Gastroesophageal sphincter (tissue), 4 donors: ENCODE data around the gene METTL2A. TPM values are rescaled to one million over a fixed set of nuclear protein-coding genes. Genes with fewer than 3 reads are reported as not detected.
"Not testable (repeated sequence)": the region's sequence is repeated elsewhere in the genome, so short reads cannot be mapped to it uniquely, and the experiment has no call there.

Experiments used
- ATAC-seq: fragments of 150-250 bp; one replicate; pipeline ENCODE4 v1.9.1; 2016; ENCODE audit warnings: mild to moderate bottlenecking, moderate library complexity
- H3K27ac ChIP-seq, 4 donors: fragments of 200-600 bp; sonication (generic) in 3 of 4; 1 replicate in 3 of 4; 2 replicates in 1 of 4; pipeline ENCODE4 v1.5.1; 2016 to 2019
- H3K27me3 ChIP-seq: fragments of 200-600 bp; sonication (generic); one replicate; pipeline ENCODE4 v1.5.1; 2019
- H3K36me3 ChIP-seq, 2 donors: fragments of 200-600 bp; sonication (generic); one replicate each; pipeline ENCODE4 v1.5.1; 2019; ENCODE audit warnings: control low read depth in 1 of 2
- H3K4me1 ChIP-seq, 3 donors: fragments of 200-600 bp; sonication (generic); 1 replicate in 2 of 3; 2 replicates in 1 of 3; pipeline ENCODE4 v1.5.1; 2016 to 2019; ENCODE audit warnings: control low read depth in 2 of 3
- H3K4me3 ChIP-seq, 2 donors: fragments of 200-600 bp; sonication (generic); one replicate each; pipeline ENCODE4 v1.5.1; 2019; ENCODE audit warnings: mild to moderate bottlenecking in 1 of 2, moderate library complexity in 1 of 2
- H3K9me3 ChIP-seq, 3 donors: fragments of 200-600 bp; sonication (generic); one replicate each; pipeline ENCODE4 v1.5.1; 2017 to 2019; ENCODE audit warnings: control low read depth in 2 of 3
- POLR2A ChIP-seq, 2 donors: fragments of 450-650 bp; IDR thresholded peaks; one replicate each; pipeline ENCODE4 v1.6.1; 2017; ENCODE audit warnings: antibody characterized with exemption in 2 of 2, mild to moderate bottlenecking in 2 of 2, moderate library complexity in 1 of 2
- POLR2AphosphoS5 ChIP-seq: sonication (generic); formaldehyde crosslinking; IDR thresholded peaks from one replicate; pipeline ENCODE4 v1.6.1; 2017; ENCODE audit warnings: antibody characterized with exemption
- WGBS, 2 donors: methylation state at CpG; one replicate each; pipeline ENCODE4 v1.1.5; 2018; ENCODE audit warnings: low coverage in 1 of 2; 5-methylcytosine and 5-hydroxymethylcytosine counted together
- total RNA-seq, 4 donors: library from RNA; depleted of rRNA; stranded (reverse); fragments of >200 nt; gene quantifications; one replicate each; pipeline ENCODE4 v1.1.0, GENCODE V29; 2016
- TF ChIP-seq, protein P1 (sequence below), 4 experiments: fragments of 200-600 bp in 2 of 4; fragments of 450-650 bp in 2 of 4; sonication (generic) in 1 of 4; IDR thresholded peaks; one replicate each; pipeline ENCODE4 v1.5.1; 2017 to 2019; ENCODE audit warnings: antibody characterized with exemption in 4 of 4, mild to moderate bottlenecking in 2 of 4, moderate library complexity in 2 of 4

METTL2A gene
- total RNA-seq, 4 donors from 2014 or later, result 12.1 to 18.2 (median 15.9) TPM

DNA sequence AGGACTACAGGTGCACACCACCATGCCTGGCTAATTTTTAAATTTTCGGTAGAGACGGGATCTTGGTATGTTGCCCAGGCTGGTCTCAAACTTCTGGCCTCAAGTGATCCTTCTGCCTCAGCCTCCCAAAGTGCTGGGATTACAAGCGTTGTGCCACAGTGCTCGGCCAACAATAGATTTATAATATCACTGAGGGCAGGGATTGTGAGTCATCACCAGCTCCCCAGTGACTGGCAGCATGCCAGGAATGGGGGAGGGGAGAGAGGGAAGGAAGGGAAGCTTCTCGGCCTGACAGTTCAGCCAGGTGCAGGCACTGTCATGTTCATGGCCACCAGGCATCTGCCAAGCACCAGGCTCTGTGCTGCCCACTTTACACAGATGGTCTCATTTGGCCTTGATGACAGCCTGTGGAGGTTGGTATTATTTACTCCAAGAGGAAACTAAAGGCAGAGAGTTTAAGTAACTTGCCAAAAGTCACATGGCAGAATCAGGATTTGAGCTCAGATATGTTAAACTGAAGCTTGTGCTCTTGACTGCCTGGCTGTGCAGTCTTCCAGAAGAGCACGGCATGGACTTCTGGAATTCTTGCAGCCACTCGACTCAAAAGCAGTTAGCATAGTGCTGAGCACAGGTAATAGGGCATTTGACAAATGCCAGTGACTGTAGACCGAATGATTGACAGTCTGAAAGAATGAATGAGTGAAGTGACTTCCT lies 47.1 kb downstream of the METTL2A start:
- Histone ChIP-seq H3K4me1 (peaks cover 0 to 18% (median 3%) of the 10 kb centered on the region in 3 donors), H3K27ac (peak overlapping the region in 2 of 4 donors; percentile 2 to 51)
- ATAC-seq, H3K27me3 ChIP-seq, H3K4me3 ChIP-seq, H3K9me3 ChIP-seq, H3K36me3 ChIP-seq: not testable (repeated sequence)
- TF ChIP-seq POLR2AphosphoS5, result peak; percentile 43
- 0 to 51% methylated on average over 2 to 3 of the region's 8 CpGs for WGBS, 2 donors

DNA sequence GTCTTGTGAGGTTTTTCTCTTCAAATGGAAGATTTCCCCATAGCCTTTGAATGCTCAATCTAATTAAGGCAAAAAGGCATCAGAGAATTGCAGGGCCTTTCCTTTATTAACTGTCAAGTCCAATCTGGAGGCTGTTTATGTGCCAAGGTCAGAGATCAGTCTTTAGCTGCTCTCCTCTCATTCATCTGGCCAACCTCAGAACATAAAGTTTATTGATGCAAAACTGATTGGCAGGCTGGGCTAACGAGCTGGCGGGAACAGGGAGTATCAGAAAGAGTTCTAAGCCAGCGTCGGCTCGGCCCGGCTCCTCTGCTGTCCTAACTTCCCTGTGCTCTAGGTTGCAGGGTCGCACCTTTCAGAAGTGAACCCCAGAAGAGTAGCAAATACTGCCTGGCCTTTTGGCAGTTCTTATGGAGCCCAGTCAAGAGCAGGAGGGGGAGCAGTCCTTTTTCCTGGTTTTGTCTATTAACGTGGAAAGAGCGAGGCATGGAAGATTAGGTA lies 47.7 kb downstream of the METTL2A start:
- WGBS, 2 donors, result 39% methylated on average over 6 of the region's 9 CpGs; no CpG with 5 or more reads in 1 of the 2 donors
- H3K27ac ChIP-seq, H3K4me3 ChIP-seq, H3K9me3 ChIP-seq, H3K27me3 ChIP-seq, ATAC-seq, H3K36me3 ChIP-seq: not testable (repeated sequence)
- peaks cover 0 to 19% (median 3%) of the 10 kb centered on the region in 3 donors for H3K4me1 ChIP-seq

DNA sequence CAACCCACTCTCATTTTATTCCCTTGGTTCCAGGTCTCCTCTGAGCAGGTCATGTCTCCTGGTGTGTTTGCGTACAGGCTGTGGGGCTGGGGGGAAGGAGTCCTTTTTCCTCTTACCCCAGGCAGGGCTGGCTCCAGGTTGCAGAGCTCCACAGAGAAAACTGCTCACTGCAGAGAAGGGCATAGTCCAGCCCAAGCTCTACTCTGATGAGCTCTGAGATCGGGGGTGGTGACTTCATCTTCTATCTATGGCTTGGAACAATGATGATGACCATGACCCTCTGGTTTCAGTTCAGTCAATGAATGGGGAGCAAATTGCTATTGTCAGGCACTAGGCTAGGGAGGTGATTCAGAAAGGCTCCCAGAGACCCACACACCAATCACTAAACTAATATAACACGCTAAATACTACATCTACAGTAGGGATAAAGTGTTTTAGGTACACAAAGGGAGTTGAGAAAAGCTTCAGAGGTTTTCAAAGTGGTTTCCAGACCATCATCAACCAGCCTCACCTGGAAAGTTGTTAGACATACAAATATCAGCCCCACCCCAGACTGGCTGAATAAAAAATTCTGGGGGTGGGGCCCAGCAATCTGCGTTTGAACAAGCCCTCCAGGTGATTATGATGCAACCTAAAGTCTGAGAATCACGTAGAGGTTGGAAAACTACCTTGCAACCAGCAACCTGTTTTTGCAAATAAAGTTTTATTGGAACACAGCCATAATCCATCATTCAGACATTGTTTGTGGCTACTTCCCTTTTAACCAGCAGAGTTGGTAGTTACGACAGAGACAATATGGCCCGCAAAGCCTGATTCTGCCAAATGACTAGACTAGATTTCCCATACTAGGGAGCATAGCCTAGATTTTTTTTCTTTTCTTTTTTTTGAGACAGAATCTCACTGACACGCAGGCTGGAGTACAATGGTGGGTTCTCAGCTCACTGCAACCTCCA lies 49.6 kb downstream of the METTL2A start:
- not testable (repeated sequence) for H3K27ac ChIP-seq, H3K27me3 ChIP-seq, H3K9me3 ChIP-seq, ATAC-seq, H3K36me3 ChIP-seq, H3K4me3 ChIP-seq
- peaks cover 0 to 32% (median 8%) of the 10 kb centered on the region in 3 donors for H3K4me1 ChIP-seq
- 80 to 87% methylated on average over 1 to 6 of the region's 8 CpGs for WGBS, 2 donors

DNA sequence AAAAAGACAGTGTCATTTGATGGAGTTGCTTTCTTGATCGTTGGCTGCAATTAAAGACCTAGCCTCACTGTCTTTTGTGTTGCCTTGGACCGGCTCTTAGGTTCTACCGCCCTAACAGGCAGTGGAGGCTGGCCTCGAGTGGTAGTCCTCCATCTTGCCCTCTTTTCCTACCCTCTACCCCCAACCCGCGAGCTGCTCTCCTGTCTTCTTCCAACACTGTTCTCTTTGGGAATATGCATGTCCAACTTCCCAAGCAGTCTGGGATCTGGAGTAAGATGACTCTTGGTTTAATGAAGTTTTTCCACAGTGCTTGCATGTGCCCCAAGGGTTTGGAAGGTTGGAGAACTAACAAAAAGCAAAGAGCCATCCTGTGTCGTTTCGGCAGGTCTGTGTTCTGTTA lies 53.4 kb downstream of the METTL2A start:
- H3K27ac ChIP-seq, result peak overlapping the region in 3 of 4 donors; percentile 97 to 99 (median 98)
- not testable (repeated sequence) for ATAC-seq, H3K9me3 ChIP-seq, H3K36me3 ChIP-seq, H3K27me3 ChIP-seq
- H3K4me1 ChIP-seq, result peaks cover 0 to 38% (median 11%) of the 10 kb centered on the region in 3 donors
- H3K4me3 ChIP-seq, result peak overlapping the region in 1 of 2 donors; percentile 81
- WGBS, 2 donors, result 75% methylated on average over 8 of the region's 8 CpGs; no CpG with 5 or more reads in 1 of the 2 donors

DNA sequence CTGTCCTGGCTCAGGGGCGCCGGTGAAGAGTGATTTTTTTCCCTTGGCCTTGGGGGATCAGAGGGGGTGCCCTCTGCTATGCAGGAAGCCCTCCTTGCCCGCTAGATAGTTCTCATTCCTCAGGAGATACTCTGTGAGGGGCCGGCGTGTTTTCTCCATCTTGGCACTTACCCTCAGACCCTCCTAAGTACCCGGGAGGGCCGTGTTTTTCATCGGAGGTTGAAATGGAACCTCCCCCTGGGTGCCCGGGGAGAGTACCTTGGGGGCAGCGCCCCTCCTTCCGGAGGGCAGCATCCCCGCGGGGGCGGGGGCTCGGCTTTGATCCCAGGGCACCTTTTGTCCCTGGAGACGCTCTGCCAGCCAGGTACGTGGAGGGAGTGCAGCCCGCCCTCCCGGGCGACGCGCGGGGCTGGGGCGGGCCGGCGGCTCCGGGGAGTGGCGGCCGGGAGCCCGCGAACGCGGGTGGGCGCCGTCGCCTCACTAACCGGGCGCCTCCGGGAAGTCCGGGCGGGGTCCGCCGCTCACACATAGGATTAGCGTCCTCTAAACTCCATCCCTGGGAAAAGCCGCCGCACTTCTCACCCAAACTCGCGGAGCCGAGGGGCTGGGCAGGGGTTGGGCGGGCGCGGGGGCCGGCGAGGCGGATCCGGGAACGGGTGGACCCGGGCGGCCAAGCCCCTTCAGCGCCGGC lies 54.2 kb downstream of the METTL2A start:
- H3K36me3 ChIP-seq, result peaks cover 0 to 16% of the 10 kb centered on the region in 2 donors
- peak overlapping the region; percentile 89 to 99 (median 98) for H3K27ac ChIP-seq
- peak overlapping the region; percentile 53 to 81 for H3K4me3 ChIP-seq
- peaks cover 0 to 45% (median 11%) of the 10 kb centered on the region in 3 donors for H3K4me1 ChIP-seq
- not testable (repeated sequence) for H3K9me3 ChIP-seq, H3K27me3 ChIP-seq
- peak; percentile 43 for ATAC-seq
- 3% methylated on average over 3 of the region's 61 CpGs; no CpG with 5 or more reads in 1 of the 2 donors for WGBS, 2 donors

DNA sequence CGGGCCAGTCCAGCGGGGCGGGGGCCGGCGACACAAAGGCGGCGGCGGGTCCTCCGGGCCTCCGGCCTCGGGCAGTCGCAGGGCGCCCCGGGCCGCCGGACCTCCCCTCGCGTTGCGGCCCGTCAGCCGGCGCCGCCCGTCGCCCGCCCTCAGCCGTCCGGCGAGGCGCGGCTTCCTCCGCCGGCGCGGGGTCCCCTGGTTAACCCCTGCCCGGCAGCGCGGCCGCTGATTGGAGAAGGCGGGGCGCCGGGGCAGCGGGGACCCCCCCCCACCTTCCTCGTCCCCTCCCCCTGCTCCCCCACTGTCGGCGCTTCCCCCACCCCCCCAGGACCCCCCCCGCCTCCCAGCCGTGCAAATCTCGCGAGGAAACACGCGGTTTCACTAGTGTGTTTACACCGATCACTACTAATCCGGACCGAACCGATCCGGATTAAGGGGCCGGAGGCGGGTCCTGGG lies 54.8 kb downstream of the METTL2A start, which contains the start of gene TLK2:
TLK2 (plus strand) TSS at position 402 of the 456 bp plus-strand sequence. CDS start 2,301 bp downstream, outside the sequence.
- no CpG with 5 or more reads among the region's 59 CpGs for WGBS, 2 donors
- Histone ChIP-seq H3K4me1 (peaks cover 0 to 51% (median 11%) of the 10 kb centered on the region in 3 donors), H3K27ac (peak within 1 kb of the TSS; percentile 89 to 99 (median 98)), H3K4me3 (peak within 1 kb of the TSS; percentile 53 to 81), H3K9me3 (no peaks in the 10 kb centered on the region), H3K27me3 (no peaks in the 10 kb centered on the region), H3K36me3 (peaks cover 0 to 16% of the 10 kb centered on the region in 2 donors)
- ATAC-seq, result peak; percentile 86
- peak in 1 of 2 donors; percentile 66 for TF ChIP-seq POLR2A (IDR thresholded peaks at IDR 0.05)
- no peak for TF ChIP-seq POLR2AphosphoS5

DNA sequence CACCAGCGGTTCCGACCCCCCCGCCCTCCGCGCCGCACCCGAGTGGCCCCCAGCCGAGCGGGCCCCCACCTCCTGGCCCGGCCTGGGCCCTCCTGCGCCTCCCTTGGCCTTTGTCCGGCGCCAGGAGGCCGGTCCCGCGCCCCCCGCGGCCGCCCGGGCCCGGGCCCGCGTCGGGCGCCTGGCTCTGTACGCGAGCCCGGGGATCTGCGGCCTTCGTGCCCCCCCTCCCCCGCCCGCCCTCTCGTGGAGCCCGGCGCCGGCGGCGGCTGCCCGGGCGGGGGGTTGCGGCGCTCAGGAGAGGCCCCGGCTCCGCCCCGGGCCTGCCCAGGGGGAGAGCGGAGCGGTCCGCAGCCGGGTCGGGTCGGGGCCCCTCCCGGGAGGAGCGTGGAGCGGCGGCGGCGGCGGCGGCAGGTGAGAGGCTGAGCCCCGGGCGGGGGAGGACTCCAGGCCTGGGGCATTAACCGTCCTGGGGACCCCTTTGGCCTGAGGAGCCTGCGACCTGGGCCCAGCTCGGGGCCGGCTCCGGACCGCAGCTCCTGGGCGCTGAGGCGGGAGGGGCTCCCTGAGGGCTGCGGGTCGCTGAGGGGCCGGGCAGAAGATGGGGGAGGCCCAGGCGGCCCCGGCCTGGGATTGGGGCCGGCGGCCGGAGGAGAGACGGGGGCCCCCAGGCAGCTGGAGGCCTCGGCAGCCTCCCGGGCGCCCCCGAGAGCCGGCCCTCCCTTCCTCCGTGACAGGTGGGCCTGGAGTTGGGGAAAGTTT lies 55.4 kb downstream of the METTL2A start:
- Histone ChIP-seq H3K27ac (peak overlapping the region; percentile 89 to 99 (median 98)), H3K4me3 (peak overlapping the region; percentile 53 to 81), H3K4me1 (peaks cover 0 to 57% (median 11%) of the 10 kb centered on the region in 3 donors), H3K36me3 (peaks cover 0 to 16% of the 10 kb centered on the region in 2 donors)
- not testable (repeated sequence) for H3K9me3 ChIP-seq, H3K27me3 ChIP-seq
- no CpG with 5 or more reads among the region's 84 CpGs for whole genome bisulfite sequencing, 2 donors
- TF ChIP-seq, protein P1, sequence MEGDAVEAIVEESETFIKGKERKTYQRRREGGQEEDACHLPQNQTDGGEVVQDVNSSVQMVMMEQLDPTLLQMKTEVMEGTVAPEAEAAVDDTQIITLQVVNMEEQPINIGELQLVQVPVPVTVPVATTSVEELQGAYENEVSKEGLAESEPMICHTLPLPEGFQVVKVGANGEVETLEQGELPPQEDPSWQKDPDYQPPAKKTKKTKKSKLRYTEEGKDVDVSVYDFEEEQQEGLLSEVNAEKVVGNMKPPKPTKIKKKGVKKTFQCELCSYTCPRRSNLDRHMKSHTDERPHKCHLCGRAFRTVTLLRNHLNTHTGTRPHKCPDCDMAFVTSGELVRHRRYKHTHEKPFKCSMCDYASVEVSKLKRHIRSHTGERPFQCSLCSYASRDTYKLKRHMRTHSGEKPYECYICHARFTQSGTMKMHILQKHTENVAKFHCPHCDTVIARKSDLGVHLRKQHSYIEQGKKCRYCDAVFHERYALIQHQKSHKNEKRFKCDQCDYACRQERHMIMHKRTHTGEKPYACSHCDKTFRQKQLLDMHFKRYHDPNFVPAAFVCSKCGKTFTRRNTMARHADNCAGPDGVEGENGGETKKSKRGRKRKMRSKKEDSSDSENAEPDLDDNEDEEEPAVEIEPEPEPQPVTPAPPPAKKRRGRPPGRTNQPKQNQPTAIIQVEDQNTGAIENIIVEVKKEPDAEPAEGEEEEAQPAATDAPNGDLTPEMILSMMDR (IDR thresholded peaks at IDR 0.05), result peak in 1 of 4 experiments; percentile 24
- ATAC-seq, result peak; percentile 71

DNA sequence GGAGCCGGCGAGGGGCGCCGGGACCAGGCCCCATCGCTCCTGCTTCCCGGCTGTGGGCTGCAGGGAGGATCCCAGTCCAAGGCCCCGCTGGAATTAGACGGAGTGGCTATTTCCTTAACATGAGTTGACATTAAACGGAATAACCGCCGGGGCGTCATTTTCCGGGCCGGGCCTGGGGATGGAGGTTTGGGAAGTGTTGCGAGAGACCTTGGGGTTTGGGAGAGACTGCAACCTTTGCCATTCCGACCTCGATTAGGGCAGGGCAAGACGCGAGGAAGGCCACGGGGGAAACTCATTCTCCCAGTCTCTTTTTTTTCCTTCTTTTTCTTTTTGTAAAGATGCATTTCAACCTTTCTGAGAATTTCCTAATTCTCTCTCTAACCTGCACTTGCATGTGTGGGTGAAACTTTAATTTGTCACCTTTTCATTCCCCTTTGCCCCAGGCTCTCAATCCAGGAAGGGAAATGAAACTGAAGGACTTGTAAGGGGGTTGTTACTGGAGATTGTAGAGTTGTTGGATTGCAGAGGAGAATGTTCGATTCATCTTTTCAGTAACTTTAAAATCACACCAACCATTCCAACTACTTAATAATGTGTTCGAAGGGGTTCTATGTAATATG lies 56.1 kb downstream of the METTL2A start:
- H3K9me3 ChIP-seq, H3K27me3 ChIP-seq: not testable (repeated sequence)
- H3K27ac ChIP-seq, result peak overlapping the region; percentile 89 to 99 (median 98)
- H3K4me3 ChIP-seq, result peak overlapping the region; percentile 53 to 81
- peaks cover 0 to 64% (median 11%) of the 10 kb centered on the region in 3 donors for H3K4me1 ChIP-seq
- peaks cover 0 to 20% of the 10 kb centered on the region in 2 donors for H3K36me3 ChIP-seq
- peak; percentile 1 for ATAC-seq
- WGBS, 2 donors, result 1% methylated on average over 14 of the region's 22 CpGs; no CpG with 5 or more reads in 1 of the 2 donors

DNA sequence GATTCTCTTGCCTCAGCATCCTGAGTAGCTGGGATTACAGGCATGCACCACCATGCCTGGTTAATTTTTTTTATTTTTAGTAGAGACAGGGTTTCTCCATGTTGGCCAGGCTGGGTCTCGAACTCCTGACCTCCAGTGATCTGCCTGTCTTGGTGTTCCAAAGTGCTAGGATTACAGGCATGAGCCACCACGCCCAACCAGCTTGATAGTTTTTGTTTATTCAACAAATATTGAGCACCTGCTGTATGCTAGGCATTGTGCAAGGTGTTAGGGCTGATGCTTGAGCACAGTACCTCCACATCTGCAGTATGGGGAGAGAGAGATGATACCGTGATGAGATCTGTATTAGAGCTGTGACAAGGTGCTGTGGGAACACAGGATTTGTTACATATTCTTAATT lies 58.9 kb downstream of the METTL2A start:
- peaks cover 0 to 20% of the 10 kb centered on the region in 2 donors for H3K36me3 ChIP-seq
- peak overlapping the region in 1 of 4 donors; percentile 24 for H3K27ac ChIP-seq
- not testable (repeated sequence) for H3K4me3 ChIP-seq, H3K9me3 ChIP-seq, ATAC-seq, H3K27me3 ChIP-seq
- peaks cover 0 to 75% (median 12%) of the 10 kb centered on the region in 3 donors for H3K4me1 ChIP-seq
- 80 to 90% methylated on average over 1 to 2 of the region's 3 CpGs for WGBS, 2 donors

DNA sequence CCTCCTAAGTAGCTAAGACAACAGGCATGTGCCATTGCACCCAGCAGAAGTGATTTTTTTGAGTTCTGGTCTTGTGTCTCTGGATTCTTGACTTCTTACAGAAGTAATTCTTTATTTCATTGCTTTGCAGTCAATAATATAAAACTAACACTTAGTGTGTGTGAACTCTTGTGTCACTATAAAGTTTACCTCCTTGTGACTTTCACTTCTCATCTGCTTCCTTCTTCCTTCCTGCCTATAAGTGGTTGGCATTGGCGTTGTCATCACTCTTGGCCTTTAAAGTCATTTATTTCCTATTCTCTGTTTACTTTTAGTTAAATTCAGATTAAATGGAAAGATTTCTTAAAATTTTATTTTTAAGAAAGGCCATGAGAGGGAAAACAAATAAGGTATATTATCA lies 67.3 kb downstream of the METTL2A start:
- not testable (repeated sequence) for ATAC-seq, H3K27me3 ChIP-seq, H3K9me3 ChIP-seq, H3K4me3 ChIP-seq, H3K36me3 ChIP-seq, H3K27ac ChIP-seq
- WGBS, 2 donors, result no CpG with 5 or more reads among the region's 1 CpG
- peaks cover 0 to 46% (median 6%) of the 10 kb centered on the region in 3 donors for H3K4me1 ChIP-seq
